BE2C (cell line): ENCODE results near the gene FICD. TPM values are rescaled to one million over a fixed set of nuclear protein-coding genes. Genes with fewer than 3 reads are reported as not detected.

Experiments
- DNase-seq: peaks from one replicate; pipeline ENCODE4 v3.0.0-alpha.2; 2020
- H3K27me3 ChIP-seq: fragments of 250-450 bp; sonication (Bioruptor Pico); 2 replicates; pipeline ENCODE4 v1.5.1; 2020; ENCODE audit warnings: mild to moderate bottlenecking
- H3K36me3 ChIP-seq: fragments of 250-450 bp; sonication (Bioruptor Pico); 2 replicates; pipeline ENCODE4 v1.5.1; 2020; ENCODE audit warnings: mild to moderate bottlenecking
- H3K4me1 ChIP-seq: fragments of 250-450 bp; sonication (Bioruptor Pico); 2 replicates; pipeline ENCODE4 v1.5.1; 2020
- H3K4me3 ChIP-seq: 2 replicates; pipeline ENCODE4 v1.5.1; 2011; ENCODE audit warnings: low read depth, low read length
- H3K9me3 ChIP-seq: fragments of 250-450 bp; sonication (Bioruptor Pico); 2 replicates; pipeline ENCODE4 v1.5.1; 2020
- CTCF ChIP-seq: IDR thresholded peaks from 2 replicates; pipeline ENCODE4 v1.5.1; 2012; ENCODE audit warnings: mild to moderate bottlenecking, low read depth, low read length
- polyA plus RNA-seq: library from polyadenylated mRNA; unstranded; fragments of >200 nt; gene quantifications from one replicate; pipeline ENCODE4 v1.2.1, GENCODE V29; 2012; ENCODE audit warnings: low read depth, missing spikeins; ENCODE audit not compliant: insufficient read length, insufficient read depth

The FICD gene
- polyA plus RNA-seq: 3.9 TPM

- TF ChIP-seq CTCF: 0 out of 2 replicates have a peak, but pooled peaks have one; percentile 6
- Histone ChIP-seq H3K36me3 (peaks cover 15% of the 10 kb centered on the region), H3K4me3 (peak within 1 kb of the TSS; percentile 86), H3K9me3 (no peaks in the 10 kb centered on the region), H3K27me3 (no peaks in the 10 kb centered on the region), H3K4me1 (peaks cover 4% of the 10 kb centered on the region)
- DNase-seq: peak; percentile 100
These were observed at the start of gene FICD for GRCh38 chr12:108514973-108515814. TSS of gene FICD (plus strand) at chr12:108515277. CDS start at chr12:108516973, 1,696 bp downstream.

GRCh38 chr12:108465417-108465816, 49.7 kb upstream of the FICD start:
- Histone ChIP-seq H3K9me3 (no peaks in the 10 kb centered on the region), H3K4me3 (no peak overlapping the region), H3K4me1 (no peaks in the 10 kb centered on the region), H3K27me3 (no peaks in the 10 kb centered on the region; the same call in 1 of the 2 replicates), H3K36me3 (no peaks in the 10 kb centered on the region)
- no peak for TF ChIP-seq CTCF
- no peak for DNase-seq

GRCh38 chr12:108468196-108468968, 46.7 kb upstream of the FICD start:
- H3K27me3 ChIP-seq: no peaks in the 10 kb centered on the region; the same call in 1 of the 2 replicates
- DNase-seq: no peak
- no peak overlapping the region for H3K4me3 ChIP-seq
- no peaks in the 10 kb centered on the region for H3K9me3 ChIP-seq
- no peaks in the 10 kb centered on the region for H3K36me3 ChIP-seq
- TF ChIP-seq CTCF: no peak
- H3K4me1 ChIP-seq: no peaks in the 10 kb centered on the region

- H3K4me3 ChIP-seq: no peak overlapping the region
- no peaks in the 10 kb centered on the region for H3K9me3 ChIP-seq
- no peaks in the 10 kb centered on the region for H3K4me1 ChIP-seq
- H3K36me3 ChIP-seq: no peaks in the 10 kb centered on the region
- TF ChIP-seq CTCF: no peak
- H3K27me3 ChIP-seq: no peaks in the 10 kb centered on the region
- DNase-seq: no peak
These were observed 41.5 kb upstream of the FICD start for GRCh38 chr12:108473400-108474055.

GRCh38 chr12:108475396-108475795, 39.7 kb upstream of the FICD start:
- no peaks in the 10 kb centered on the region for H3K27me3 ChIP-seq
- no peaks in the 10 kb centered on the region for H3K4me1 ChIP-seq
- H3K9me3 ChIP-seq: no peaks in the 10 kb centered on the region
- H3K4me3 ChIP-seq: no peak overlapping the region
- H3K36me3 ChIP-seq: no peaks in the 10 kb centered on the region
- TF ChIP-seq CTCF: no peak
- no peak for DNase-seq
